Mesendoderm (in vitro differentiated cells): ENCODE measurements around the gene ANKRD44.
A peak's percentile ranks its signal among the peaks of the same experiment; 100 is the strongest.

ENCODE experiments used
- DNase-seq: peaks from one replicate; pipeline ENCODE4 v3.0.0; 2013
- H2AK5ac ChIP-seq: 2 replicates; pipeline ENCODE4 v1.6.1; 2013; ENCODE audit warnings: low read length, inconsistent platforms
- H2BK120ac ChIP-seq: 2 replicates; pipeline ENCODE4 v1.6.1; 2013; ENCODE audit warnings: low read depth, mild to moderate bottlenecking, low read length, moderate library complexity, mixed read lengths
- H2BK15ac ChIP-seq: replicated peaks from 2 replicates; pipeline ENCODE4 v1.6.1; 2013; ENCODE audit warnings: low read depth, mild to moderate bottlenecking, moderate library complexity
- H2BK5ac ChIP-seq: 2 replicates; pipeline ENCODE4 v1.6.1; 2013; ENCODE audit warnings: low read length, inconsistent platforms
- H3K18ac ChIP-seq: 2 replicates; pipeline ENCODE4 v1.6.1; 2013; ENCODE audit warnings: mild to moderate bottlenecking, low read length, mixed read lengths
- H3K23ac ChIP-seq: one replicate; pipeline ENCODE4 v1.6.1; 2013; ENCODE audit warnings: low read length
- H3K27ac ChIP-seq: 2 replicates; pipeline ENCODE4 v1.5.1; 2013; ENCODE audit warnings: low read depth, mild to moderate bottlenecking, inconsistent platforms, low read length, moderate library complexity
- H3K27me3 ChIP-seq: 2 replicates; pipeline ENCODE4 v1.6.1; 2013; ENCODE audit warnings: low read length, control low read depth, mild to moderate bottlenecking, inconsistent platforms; ENCODE audit not compliant: insufficient read depth, poor library complexity
- H3K36me3 ChIP-seq: 2 replicates; pipeline ENCODE4 v1.6.1; 2013; ENCODE audit warnings: low read length, inconsistent platforms; ENCODE audit not compliant: control insufficient read depth, insufficient read depth
- H3K4ac ChIP-seq: one replicate; pipeline ENCODE4 v1.6.1; 2013; ENCODE audit warnings: low read depth, mild to moderate bottlenecking, low read length, moderate library complexity
- H3K4me1 ChIP-seq: 2 replicates; pipeline ENCODE4 v1.6.1; 2013; ENCODE audit warnings: low read depth, low read length, inconsistent platforms; ENCODE audit not compliant: control insufficient read depth
- H3K4me2 ChIP-seq: 2 replicates; pipeline ENCODE4 v1.6.1; 2013; ENCODE audit warnings: low read length
- H3K4me3 ChIP-seq: 2 replicates; pipeline ENCODE4 v1.5.1; 2013; ENCODE audit warnings: mild to moderate bottlenecking, low read length
- H3K56ac ChIP-seq: one replicate; pipeline ENCODE4 v1.6.1; 2013; ENCODE audit warnings: low read length
- H3K79me1 ChIP-seq: 2 replicates; pipeline ENCODE4 v1.6.1; 2013; ENCODE audit warnings: low read length, inconsistent platforms
- H3K79me2 ChIP-seq: 2 replicates; pipeline ENCODE4 v1.6.1; 2013; ENCODE audit warnings: mild to moderate bottlenecking, low read length; ENCODE audit not compliant: control insufficient read depth, insufficient read depth
- H3K9ac ChIP-seq: 2 replicates; pipeline ENCODE4 v1.6.1; 2013; ENCODE audit warnings: low read length, inconsistent platforms
- H4K5ac ChIP-seq: one replicate; pipeline ENCODE4 v1.6.1; 2013; ENCODE audit warnings: low read length
- H4K8ac ChIP-seq: one replicate; pipeline ENCODE4 v1.6.1; 2013; ENCODE audit warnings: low read depth, mild to moderate bottlenecking, control low read depth, low read length, moderate library complexity
- WGBS: extraction: QIAGEN DNeasy Blood & Tissue Kit; methylation state at CpG from one replicate; pipeline ENCODE4 v1.1.7; 2013; ENCODE audit warnings: low lambda C conversion rate, missing lambda C conversion rate; ENCODE audit not compliant: insufficient coverage; ENCODE audit errors: extremely low coverage; 5-methylcytosine and 5-hydroxymethylcytosine counted together

ANKRD44 gene

GRCh38 chr2:197130318-197130717 is 180.3 kb downstream of the ANKRD44 start:
- Histone ChIP-seq H3K36me3 (no peaks in the 10 kb centered on the region), H3K4me2 (no peak overlapping the region), H2AK5ac (no peak overlapping the region), H3K79me1 (no peaks in the 10 kb centered on the region), H3K23ac (no peak overlapping the region), H2BK120ac (no peak overlapping the region), H2BK5ac (no peak overlapping the region), H3K79me2 (no peaks in the 10 kb centered on the region), H4K8ac (no peak overlapping the region), H3K18ac (no peak overlapping the region), H3K56ac (no peak overlapping the region), H2BK15ac (no peak overlapping the region), H3K4me3 (no peak overlapping the region), H3K9ac (no peak overlapping the region), H3K4ac (no peak overlapping the region), H4K5ac (no peak overlapping the region), H3K27ac (no peak overlapping the region), H3K27me3 (no peaks in the 10 kb centered on the region), H3K4me1 (no peaks in the 10 kb centered on the region)
- no peak for DNase-seq
- no CpG with 5 or more reads among the region's 6 CpGs for WGBS

- peak; percentile 43 for DNase-seq
- Histone ChIP-seq H2BK15ac (no peak overlapping the region), H3K27me3 (no peaks in the 10 kb centered on the region), H3K27ac (no peak overlapping the region), H3K4me2 (no peak overlapping the region), H3K36me3 (no peaks in the 10 kb centered on the region), H3K79me1 (no peaks in the 10 kb centered on the region), H4K8ac (no peak overlapping the region), H2BK120ac (no peak overlapping the region), H3K9ac (no peak overlapping the region), H3K23ac (no peak overlapping the region), H3K4ac (no peak overlapping the region), H3K56ac (no peak overlapping the region), H3K79me2 (no peaks in the 10 kb centered on the region), H3K4me3 (no peak overlapping the region), H4K5ac (no peak overlapping the region), H2AK5ac (no peak overlapping the region), H3K18ac (no peak overlapping the region), H2BK5ac (no peak overlapping the region), H3K4me1 (no peaks in the 10 kb centered on the region)
- no CpG with 5 or more reads among the region's 5 CpGs for WGBS
Observed at GRCh38 chr2:197128897-197129296, 181.7 kb downstream of the ANKRD44 start.

- no peak overlapping the region for H4K5ac ChIP-seq
- H2BK5ac ChIP-seq = no peak overlapping the region
- H2AK5ac ChIP-seq = no peak overlapping the region
- H2BK15ac ChIP-seq = no peak overlapping the region
- no peak overlapping the region for H3K23ac ChIP-seq
- no peak overlapping the region for H3K56ac ChIP-seq
- H3K79me2 ChIP-seq = no peaks in the 10 kb centered on the region
- no peaks in the 10 kb centered on the region for H3K36me3 ChIP-seq
- no CpG with 5 or more reads among the region's 1 CpG for WGBS
- H3K4ac ChIP-seq = no peak overlapping the region
- no peaks in the 10 kb centered on the region for H3K4me1 ChIP-seq
- H3K27ac ChIP-seq = no peak overlapping the region
- H3K9ac ChIP-seq = no peak overlapping the region
- no peak for DNase-seq
- H3K79me1 ChIP-seq = no peaks in the 10 kb centered on the region
- no peak overlapping the region for H2BK120ac ChIP-seq
- H3K4me2 ChIP-seq = no peak overlapping the region
- H3K18ac ChIP-seq = no peak overlapping the region
- H3K4me3 ChIP-seq = no peak overlapping the region
- no peak overlapping the region for H4K8ac ChIP-seq
- H3K27me3 ChIP-seq = no peaks in the 10 kb centered on the region
Observed at GRCh38 chr2:197128126-197128525, 182.5 kb downstream of the ANKRD44 start.

GRCh38 chr2:197126630-197127352 is 183.8 kb downstream of the ANKRD44 start:
- no peak for DNase-seq
- Histone ChIP-seq H3K4me1 (no peaks in the 10 kb centered on the region), H3K4me2 (no peak overlapping the region), H3K4ac (no peak overlapping the region), H3K4me3 (no peak overlapping the region), H3K79me1 (no peaks in the 10 kb centered on the region), H3K79me2 (no peaks in the 10 kb centered on the region), H2BK5ac (no peak overlapping the region), H2BK120ac (no peak overlapping the region), H3K9ac (no peak overlapping the region), H3K18ac (no peak overlapping the region), H3K27ac (no peak overlapping the region), H4K5ac (no peak overlapping the region), H3K56ac (no peak overlapping the region), H2BK15ac (no peak overlapping the region), H2AK5ac (no peak overlapping the region), H3K36me3 (no peaks in the 10 kb centered on the region), H3K23ac (no peak overlapping the region), H3K27me3 (no peaks in the 10 kb centered on the region), H4K8ac (no peak overlapping the region)
- WGBS = no CpG with 5 or more reads among the region's 7 CpGs

GRCh38 chr2:197124639-197125390 is 185.8 kb downstream of the ANKRD44 start:
- Histone ChIP-seq H3K56ac (no peak overlapping the region), H3K23ac (no peak overlapping the region), H3K9ac (no peak overlapping the region), H3K4me2 (no peak overlapping the region), H2BK15ac (no peak overlapping the region), H3K79me1 (no peaks in the 10 kb centered on the region), H3K36me3 (no peaks in the 10 kb centered on the region), H3K27me3 (no peaks in the 10 kb centered on the region), H3K79me2 (no peaks in the 10 kb centered on the region), H2BK5ac (no peak overlapping the region), H4K5ac (no peak overlapping the region), H3K4me1 (no peaks in the 10 kb centered on the region), H3K27ac (no peak overlapping the region), H2BK120ac (no peak overlapping the region), H3K4ac (no peak overlapping the region), H3K18ac (no peak overlapping the region), H3K4me3 (no peak overlapping the region), H2AK5ac (no peak overlapping the region), H4K8ac (no peak overlapping the region)
- WGBS = no CpG with 5 or more reads among the region's 7 CpGs
- no peak for DNase-seq
